Epidermal melanocyte (primary cell): ENCODE results near the gene UBA6.

Source experiments
- DNase-seq: peaks from one replicate; pipeline ENCODE4 v3.0.0; 2011; ENCODE audit warnings: low spot score; ENCODE audit not compliant: insufficient read length

The UBA6 gene

DNA sequence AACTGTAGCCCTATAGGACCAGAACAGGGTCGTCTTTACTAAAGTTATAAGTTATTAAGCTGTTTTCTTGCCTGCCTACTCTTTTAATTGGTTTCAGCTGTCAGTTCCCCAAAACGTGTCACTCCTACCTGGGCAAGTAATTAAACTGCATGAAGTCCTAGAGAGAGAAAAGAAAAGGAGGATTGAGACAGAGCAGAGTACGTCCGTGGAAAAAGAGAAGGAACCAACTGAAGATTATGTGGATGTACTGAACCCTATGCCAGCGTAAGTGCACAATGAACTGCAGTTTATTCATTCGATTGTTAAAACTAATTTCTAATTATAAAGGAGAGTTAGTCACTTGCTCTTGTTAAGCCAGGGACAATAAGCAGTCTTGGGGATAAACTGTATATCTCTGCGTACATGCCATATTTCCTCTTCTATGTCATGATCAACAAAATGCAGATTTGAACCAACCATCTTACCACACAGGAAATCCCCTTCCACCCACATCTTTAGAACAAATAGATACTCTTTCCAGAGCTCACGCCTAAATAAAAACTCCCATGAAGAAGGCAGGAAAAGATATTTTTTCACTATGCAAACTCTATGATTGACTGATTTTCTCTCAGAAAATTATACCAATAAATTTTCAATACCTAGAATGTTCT, 119.6 kb downstream of the UBA6 start:
- DNase-seq = no peak

DNA sequence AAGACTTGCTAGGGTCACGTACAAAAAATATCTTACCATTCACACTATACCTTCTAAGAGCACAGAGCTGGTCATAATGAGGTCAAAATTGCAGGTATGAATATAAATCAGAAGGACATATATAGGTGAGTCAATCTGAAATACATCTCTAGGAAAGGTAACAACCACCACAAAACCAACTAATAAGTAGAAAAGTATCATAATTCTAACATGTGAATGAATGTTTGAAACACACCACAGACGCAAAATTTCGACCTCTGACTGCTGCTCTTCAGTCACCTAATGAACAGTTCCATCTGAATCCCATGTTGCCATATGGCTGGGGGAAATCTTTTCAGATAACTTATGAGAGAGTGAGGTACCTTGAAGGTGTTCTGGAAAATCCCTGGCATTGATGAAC, 120.4 kb downstream of the UBA6 start:
- no peak for DNase-seq

DNA sequence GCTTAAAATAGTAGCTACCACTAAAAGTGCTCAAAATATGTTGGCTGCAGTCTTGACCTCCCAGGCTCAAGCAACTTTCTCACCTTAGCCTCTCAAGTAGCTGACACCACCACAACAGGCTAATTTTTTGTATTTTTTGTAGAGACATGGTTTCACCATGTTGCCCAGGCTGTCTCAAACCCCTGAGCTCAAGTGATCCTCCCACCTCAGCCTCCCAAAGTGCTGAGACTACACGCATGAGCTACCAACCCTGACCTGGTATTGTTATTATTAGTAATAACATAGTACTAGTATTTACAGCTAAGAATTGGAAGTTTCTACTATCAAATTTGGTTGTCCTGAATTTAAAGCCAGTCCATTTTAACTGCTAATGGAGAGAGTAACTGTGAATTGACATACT, 124.4 kb downstream of the UBA6 start:
- no peak for DNase-seq

DNA sequence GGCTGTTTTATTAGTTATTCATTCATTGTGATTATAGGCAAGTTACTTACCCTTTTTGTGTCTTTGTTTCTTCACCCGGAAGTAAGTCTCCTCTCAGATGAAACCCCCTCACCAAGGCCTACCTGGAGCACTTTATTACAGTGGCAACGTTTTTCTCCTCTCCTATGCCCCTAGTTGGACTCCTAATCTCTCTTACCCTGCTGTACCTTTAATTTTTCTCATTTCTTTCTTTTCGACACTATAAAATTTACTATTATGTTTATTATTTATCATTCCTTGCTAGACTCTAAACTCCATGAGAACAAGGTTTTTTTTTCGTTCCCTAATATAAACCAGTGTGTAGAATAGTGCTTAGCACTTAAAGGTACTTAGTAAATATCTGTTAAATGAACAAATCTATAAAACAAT, 124.9 kb downstream of the UBA6 start:
- no peak for DNase-seq

DNA sequence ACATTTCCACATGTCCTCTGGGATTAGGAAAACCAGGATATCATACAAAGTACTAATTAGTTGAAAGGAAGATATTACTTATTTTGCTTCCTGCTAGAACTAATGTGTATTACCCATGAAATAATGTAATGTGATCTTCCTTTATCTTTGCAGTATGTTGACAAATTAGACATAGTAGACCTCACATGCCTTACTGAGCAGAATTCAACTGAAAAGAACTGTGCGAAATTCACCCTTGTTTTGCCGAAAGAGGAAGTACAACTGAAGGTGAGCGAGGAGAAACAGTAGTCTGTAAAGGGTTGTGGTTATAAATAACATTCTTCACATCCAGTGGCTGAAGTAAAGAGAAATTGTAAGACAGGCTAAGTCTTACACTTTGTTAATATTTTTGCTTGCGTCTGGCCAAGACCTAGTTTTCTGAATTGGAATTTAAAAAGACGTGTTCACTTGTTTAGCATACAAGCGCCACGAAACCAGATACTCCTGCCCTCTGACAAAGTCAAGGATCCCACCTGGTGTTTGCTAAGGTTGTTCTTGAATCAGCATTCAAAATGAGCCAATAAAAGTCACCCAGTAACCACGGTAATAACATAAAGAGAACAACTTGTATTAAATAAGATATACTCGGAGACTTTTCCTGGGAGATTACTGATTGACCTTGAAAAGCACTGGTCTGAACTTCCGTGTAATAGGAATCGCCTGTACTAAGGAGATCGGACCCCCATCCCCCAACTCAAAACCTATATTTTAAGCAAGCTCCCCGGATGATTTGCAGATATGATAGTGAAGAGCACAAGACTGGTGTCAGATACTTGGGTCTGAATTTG, 125.5 kb downstream of the UBA6 start:
- no peak for DNase-seq

DNA sequence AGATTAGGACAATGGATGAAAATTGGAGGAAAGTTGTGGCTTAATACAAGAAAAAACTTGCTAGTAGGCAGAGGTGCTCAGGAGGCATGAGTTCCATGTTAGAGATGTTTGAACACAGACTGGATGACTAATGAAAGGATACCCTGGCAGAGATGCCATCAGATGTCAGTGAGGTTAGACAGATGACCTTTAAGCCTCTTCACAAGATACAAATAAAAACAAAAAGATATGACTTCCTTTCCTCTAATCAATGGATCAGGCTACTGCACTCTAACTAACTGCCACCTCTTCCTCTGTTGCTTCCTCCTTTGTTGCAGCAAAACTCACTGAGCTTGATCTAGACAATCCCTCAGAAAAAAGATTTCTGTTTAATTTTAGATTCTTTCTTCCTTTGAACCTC, 127.8 kb downstream of the UBA6 start:
- DNase-seq = no peak

DNA sequence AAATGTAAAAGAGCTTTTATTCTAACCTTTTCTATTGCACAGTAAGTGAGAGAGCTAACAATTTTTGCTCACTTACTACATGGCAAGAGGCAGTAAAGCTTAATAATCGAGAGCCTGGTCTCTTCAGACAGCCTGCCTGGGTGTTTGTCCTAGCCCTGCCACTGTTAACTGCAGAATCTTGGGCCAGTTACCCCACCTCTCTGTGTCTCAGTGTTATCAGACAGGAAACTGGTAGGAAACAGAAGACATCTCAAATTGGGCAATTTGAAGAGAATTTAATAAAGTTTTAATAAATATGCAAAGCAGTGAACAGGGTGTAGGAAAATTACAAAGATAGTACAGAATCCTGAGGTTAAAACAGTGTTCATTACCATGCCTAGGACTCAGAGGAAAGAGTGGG, 129.0 kb downstream of the UBA6 start:
- no peak for DNase-seq

DNA sequence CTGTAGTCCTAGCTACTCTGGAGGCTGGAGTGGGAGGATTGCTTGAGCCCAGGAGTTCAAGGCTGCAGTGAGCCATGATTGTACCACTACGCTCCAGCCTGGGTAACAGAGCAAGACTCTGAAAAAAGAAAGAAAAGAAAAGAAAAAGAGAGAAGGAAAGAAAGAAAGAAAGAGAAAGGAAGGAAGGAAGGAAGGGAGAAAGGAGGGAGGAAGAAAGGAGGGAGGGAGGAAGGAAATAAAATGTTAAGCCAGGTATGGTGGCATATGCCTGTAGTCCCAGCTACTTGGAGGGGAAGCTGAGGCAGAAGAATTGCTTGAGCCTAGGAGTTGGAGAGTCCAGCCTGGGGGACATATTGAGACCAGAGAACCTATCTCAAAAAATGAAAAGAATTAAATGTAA, 130.4 kb downstream of the UBA6 start:
- no peak for DNase-seq

DNA sequence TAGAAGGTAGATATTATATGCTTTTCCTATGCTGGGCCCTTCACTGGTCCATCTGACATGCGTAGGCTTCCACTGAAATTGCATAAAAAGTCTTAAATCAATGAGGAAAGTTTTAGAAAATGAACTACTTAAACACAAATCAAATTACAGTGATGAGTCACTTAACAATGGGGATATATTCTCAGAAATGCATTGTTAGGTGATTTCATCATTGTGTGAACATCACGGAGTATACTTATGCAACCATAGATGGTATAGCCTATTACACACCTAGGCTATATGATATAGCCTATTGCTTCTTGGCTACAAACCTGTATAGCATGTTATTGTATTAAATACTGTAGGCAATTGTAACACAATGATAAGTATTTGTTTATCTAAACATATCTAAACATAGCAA, 132.1 kb downstream of the UBA6 start:
- DNase-seq = no peak

DNA sequence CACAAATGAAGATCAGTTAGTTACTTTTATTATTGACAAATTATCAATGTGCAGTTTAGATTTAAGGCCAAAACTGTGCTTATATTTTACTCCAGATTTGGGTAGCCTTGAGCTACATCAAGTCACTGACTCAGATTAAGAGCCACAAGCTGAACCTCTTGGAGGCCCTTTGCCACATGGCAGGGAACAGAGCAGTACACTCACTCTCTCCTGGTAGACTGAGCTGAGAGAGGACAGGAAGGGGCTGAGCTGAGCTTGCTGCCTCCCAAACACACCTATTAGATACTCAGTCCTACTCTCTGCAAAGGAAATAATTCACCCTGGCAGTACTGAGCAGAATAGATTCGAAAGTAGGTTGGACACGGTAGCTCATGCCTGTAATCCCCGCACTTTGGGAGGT, 134.6 kb downstream of the UBA6 start:
- no peak for DNase-seq

DNA sequence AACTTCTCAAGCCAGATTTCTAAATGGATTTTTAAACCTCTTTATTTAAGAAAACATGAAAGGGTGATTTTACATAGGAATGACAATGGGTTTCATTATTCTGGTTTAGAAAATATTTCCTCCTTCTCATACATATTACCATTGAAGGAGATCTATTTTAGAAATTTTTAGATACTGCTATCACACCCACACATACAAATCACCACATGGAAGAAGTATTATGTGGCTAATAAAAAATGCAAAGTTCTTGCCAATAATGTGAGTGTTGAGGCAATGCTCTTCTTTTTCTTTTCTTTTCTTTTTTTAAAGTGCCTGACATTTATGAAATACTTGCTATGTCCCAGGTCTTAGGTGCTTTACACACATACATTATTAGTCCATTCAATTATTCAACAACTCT, 135.7 kb downstream of the UBA6 start:
- no peak for DNase-seq
